ENCODE results near the gene PRDM16. TPM values are rescaled to one million over a fixed set of nuclear protein-coding genes. Genes with fewer than 3 reads are reported as not detected.

Gene PRDM16
- total and polyA plus RNA-seq, 2 experiments from 2014 or later = 0.14 to 0.16 TPM

- Mint-ChIP-seq H3K36me3 (ENCODE audit: low read depth) (no peaks in the 10 kb centered on the region), H3K4me3 (no peak overlapping the region), H3K27me3 (ENCODE audit: insufficient read depth, low read depth, poor library complexity) (peaks cover 51% of the 10 kb centered on the region), H3K9me3 (no peaks in the 10 kb centered on the region), H3K27ac (no peak overlapping the region), H3K4me1 (peaks cover 22% of the 10 kb centered on the region; the same call in 2 of the 3 replicates)
- Histone ChIP-seq H3K9me2 (ENCODE audit: insufficient read depth) (no peaks in the 10 kb centered on the region), H3K27me3 (ENCODE audit: insufficient read depth) (peaks cover 49% of the 10 kb centered on the region), H3F3A (replicated peaks; ENCODE audit: low read depth) (no peaks in the 10 kb centered on the region), H3K79me2 (replicated peaks; ENCODE audit: insufficient read depth) (no peaks in the 10 kb centered on the region), H3K36me3 (ENCODE audit: insufficient read depth) (no peaks in the 10 kb centered on the region), H4K20me1 (replicated peaks; ENCODE audit: insufficient read depth) (no peaks in the 10 kb centered on the region; the same call in 1 of the 2 replicates), H3K4me3 (no peak overlapping the region), H3K4me2 (no peak overlapping the region), H3K4me1 (ENCODE audit: insufficient read depth) (peaks cover 29% of the 10 kb centered on the region), H2AFZ (no peak overlapping the region), H3K27ac (ENCODE audit: low read depth) (no peak overlapping the region)
- ATAC-seq = no peak
- DNase-seq (ENCODE audit: low spot score) = no peak
- TF ChIP-seq EZH2 (IDR thresholded peaks at IDR 0.05; ENCODE audit: low read depth, unreplicated experiment) = no peak
Measured at GRCh38 chr1:3075666-3076362, 6.8 kb downstream of the PRDM16 start.

- H3K4me1 ChIP-seq (ENCODE audit: insufficient read depth) = peaks cover 26% of the 10 kb centered on the region
- no peak overlapping the region for H3K27ac ChIP-seq (ENCODE audit: low read depth)
- DNase-seq (ENCODE audit: low spot score) (no peak), ATAC-seq (no peak)
- H4K20me1 ChIP-seq (replicated peaks; ENCODE audit: insufficient read depth) = no peaks in the 10 kb centered on the region; the same call in 1 of the 2 replicates
- Mint-ChIP-seq H3K9me3 (no peaks in the 10 kb centered on the region), H3K27ac (no peak overlapping the region), H3K27me3 (ENCODE audit: insufficient read depth, low read depth, poor library complexity) (peaks cover 46% of the 10 kb centered on the region), H3K36me3 (ENCODE audit: low read depth) (no peaks in the 10 kb centered on the region), H3K4me3 (no peak overlapping the region), H3K4me1 (peaks cover 21% of the 10 kb centered on the region; the same call in 2 of the 3 replicates)
- H3K36me3 ChIP-seq (ENCODE audit: insufficient read depth) = no peaks in the 10 kb centered on the region
- no peak overlapping the region for H3K4me3 ChIP-seq
- no peaks in the 10 kb centered on the region for H3K79me2 ChIP-seq (replicated peaks; ENCODE audit: insufficient read depth)
- H3K27me3 ChIP-seq (ENCODE audit: insufficient read depth) = peaks cover 44% of the 10 kb centered on the region
- H3F3A ChIP-seq (replicated peaks; ENCODE audit: low read depth) = no peaks in the 10 kb centered on the region
- H3K9me2 ChIP-seq (ENCODE audit: insufficient read depth) = no peaks in the 10 kb centered on the region
- H2AFZ ChIP-seq = no peak overlapping the region
- no peak overlapping the region for H3K4me2 ChIP-seq
- TF ChIP-seq STAT1 (IDR thresholded peaks at IDR 0.05; ENCODE audit: unreplicated experiment) (no peak), REST (IDR thresholded peaks at IDR 0.05; ENCODE audit: unreplicated experiment) (no peak), JUNB (IDR thresholded peaks at IDR 0.05; ENCODE audit: unreplicated experiment) (no peak), EZH2phosphoT487 (IDR thresholded peaks at IDR 0.05; ENCODE audit: unreplicated experiment) (no peak), CREB1 (CRISPR knock-in tag; IDR thresholded peaks at IDR 0.05; ENCODE audit: low read depth) (no peak), EZH2 (IDR thresholded peaks at IDR 0.05; ENCODE audit: low read depth, unreplicated experiment) (no peak), POLR2AphosphoS5 (IDR thresholded peaks at IDR 0.05; ENCODE audit: low read depth) (no peak), ZNF331 (CRISPR knock-in tag; IDR thresholded peaks at IDR 0.05; ENCODE audit: low read depth) (no peak), NANOG (IDR thresholded peaks at IDR 0.05; ENCODE audit: borderline replicate concordance) (no peak), ETS1 (IDR thresholded peaks at IDR 0.05) (no peak), ZNF462 (CRISPR knock-in tag; IDR thresholded peaks at IDR 0.05) (no peak)
Measured at GRCh38 chr1:3076363-3076740, 7.3 kb downstream of the PRDM16 start.

Data from GM23338 (cell line).